HL-60/S4 treated with phorbol 12-myristate 13-acetate at 8.2 ng/mL for 4 days and 3 days (cell line): ENCODE measurements around the gene CERK.

Source experiments
- in situ Hi-C: fragments of 300-500 bp; cut with MboI; formaldehyde crosslinking; loops from 2 replicates; pipeline ENCODE4 v1.15.0; 2022; ENCODE audit warnings: low sequenced_read_pairs

The CERK gene

GRCh38 chr22:46732513-46732912, 5.5 kb downstream of the CERK start:
- in situ Hi-C loops, result no loop called here

DNA sequence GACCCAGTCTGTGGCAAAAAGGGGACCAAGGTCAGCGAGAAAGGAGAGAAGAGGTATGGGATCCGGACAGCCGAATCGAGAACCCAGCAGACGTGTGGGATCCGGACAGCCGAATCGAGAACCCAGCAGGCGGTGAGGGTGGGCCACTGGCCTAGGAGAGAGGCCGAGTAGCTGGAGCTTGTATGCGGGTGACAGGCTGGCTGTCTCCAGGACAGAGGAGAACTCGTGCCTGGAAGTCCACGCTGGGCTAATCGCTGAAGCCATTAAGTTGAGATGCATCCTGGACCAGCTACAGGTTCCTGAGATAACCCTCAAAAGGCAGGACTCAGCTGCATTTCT, 6.0 kb downstream of the CERK start:
- in situ Hi-C loops, result no loop called here

DNA sequence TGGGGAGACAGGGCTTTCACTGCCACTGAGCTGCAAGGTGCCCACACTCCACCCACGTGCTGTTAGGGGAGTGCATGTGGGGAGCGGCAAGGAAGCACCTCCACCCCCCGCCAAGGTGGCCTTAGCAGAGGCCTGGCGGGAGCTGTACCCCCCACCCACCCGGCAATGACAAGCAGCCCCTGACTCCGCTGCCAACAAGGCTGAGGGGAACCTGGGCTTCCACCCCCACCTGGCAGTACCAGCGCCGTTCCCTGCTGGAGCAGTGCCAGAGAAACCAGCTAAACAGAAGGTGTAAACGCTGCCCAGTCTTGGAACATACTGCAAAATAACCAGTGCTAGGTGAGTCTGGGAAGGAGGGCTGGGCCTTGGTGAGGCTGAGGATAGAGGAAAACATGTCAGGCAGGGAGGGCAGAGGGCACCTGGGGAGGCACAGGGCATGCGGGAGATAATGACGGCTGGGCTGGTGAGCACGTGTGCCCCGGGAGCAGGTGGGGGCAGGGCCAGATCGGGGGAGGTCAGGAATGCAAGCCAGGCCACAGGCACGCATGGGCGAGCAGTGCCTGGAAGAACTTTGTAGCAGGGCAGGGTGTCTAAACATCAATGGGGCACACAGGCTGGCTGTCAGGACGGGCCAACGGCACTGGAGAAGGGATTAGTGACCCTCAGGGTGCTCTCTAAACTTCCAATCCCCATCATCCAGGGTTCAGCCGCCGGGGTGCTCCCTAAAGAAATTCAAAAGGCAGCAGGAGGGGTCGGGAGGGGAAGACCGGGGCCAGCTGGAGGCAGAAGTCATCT, 6.6 kb downstream of the CERK start:
- in situ Hi-C loops, result no loop called here

GRCh38 chr22:46730568-46731245, 7.3 kb downstream of the CERK start:
- in situ Hi-C loops, result no loop called here

GRCh38 chr22:46728470-46728869, 9.6 kb downstream of the CERK start:
- in situ Hi-C loops, result no loop called here

- in situ Hi-C loops, result no loop called here
Measured at GRCh38 chr22:46727813-46728364, 10.2 kb downstream of the CERK start.

GRCh38 chr22:46726986-46727317, 11.1 kb downstream of the CERK start:
- in situ Hi-C loops, result no loop called here

- in situ Hi-C loops, result no loop called here
Measured at GRCh38 chr22:46726066-46726985, 11.7 kb downstream of the CERK start.

- in situ Hi-C loops, result no loop called here
Measured at GRCh38 chr22:46725096-46725495, 13.0 kb downstream of the CERK start.

DNA sequence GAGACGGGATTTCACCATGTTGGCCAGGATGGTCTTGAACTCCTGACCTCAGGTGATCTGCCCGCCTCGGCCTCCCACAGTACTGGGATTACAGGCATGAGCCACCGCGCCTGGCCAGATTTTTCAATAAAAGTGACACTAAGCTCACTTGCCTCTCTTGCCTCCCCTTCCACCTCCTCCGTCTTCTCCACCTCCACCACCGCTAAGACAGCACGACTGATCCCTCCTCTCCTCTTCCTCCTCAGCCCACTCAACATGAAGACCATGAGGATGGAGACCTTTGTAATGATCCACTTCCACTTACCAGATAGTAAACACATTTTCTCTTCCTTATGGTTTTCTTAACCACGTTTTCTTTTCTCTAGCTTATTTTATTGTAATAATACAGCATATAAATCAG, 14.2 kb downstream of the CERK start:
- in situ Hi-C loops, result no loop called here

DNA sequence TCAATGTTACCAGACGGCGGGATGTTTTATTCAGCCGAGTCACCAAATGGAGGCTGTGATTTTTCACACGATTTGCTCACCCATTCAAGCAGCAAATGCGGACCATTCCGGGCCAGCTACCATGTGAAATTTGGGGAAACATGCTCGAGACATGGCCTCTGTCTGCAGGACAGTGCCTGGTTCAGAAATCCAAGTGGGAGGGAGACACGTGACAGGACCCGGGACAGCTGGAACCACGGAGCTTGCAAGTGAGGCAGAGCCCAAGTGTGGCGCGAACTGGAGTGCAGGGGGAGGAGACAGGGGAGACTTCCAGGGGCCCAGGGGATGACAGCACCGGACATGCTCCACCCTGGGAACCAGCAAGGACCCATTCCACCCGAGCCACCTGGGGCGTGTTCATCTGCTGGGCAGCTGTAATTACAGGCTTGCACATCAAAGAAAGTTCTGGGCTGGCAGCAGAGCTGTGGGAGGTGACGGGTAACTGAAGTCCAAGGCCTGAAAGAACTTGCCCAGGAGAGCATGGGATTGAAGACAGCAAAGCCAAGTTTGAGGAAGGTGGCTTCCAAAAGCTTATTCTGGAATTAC, 16.5 kb downstream of the CERK start:
- in situ Hi-C loops, result no loop called here

- in situ Hi-C loops, result no loop called here
Measured at GRCh38 chr22:46719921-46720320, 18.1 kb downstream of the CERK start.

GRCh38 chr22:46714550-46714949, 23.5 kb downstream of the CERK start:
- in situ Hi-C loops, result no loop called here

GRCh38 chr22:46712288-46712687, 25.8 kb downstream of the CERK start:
- in situ Hi-C loops, result no loop called here

GRCh38 chr22:46710806-46711205, 27.2 kb downstream of the CERK start:
- in situ Hi-C loops, result no loop called here

GRCh38 chr22:46708766-46709330, 29.2 kb downstream of the CERK start:
- in situ Hi-C loops, result no loop called here

- in situ Hi-C loops, result no loop called here
Measured at GRCh38 chr22:46707827-46708570, 30.1 kb downstream of the CERK start.

- in situ Hi-C loops, result no loop called here
Measured at GRCh38 chr22:46707305-46707704, 30.7 kb downstream of the CERK start.

GRCh38 chr22:46706060-46706459, 32.0 kb downstream of the CERK start:
- in situ Hi-C loops, result no loop called here

DNA sequence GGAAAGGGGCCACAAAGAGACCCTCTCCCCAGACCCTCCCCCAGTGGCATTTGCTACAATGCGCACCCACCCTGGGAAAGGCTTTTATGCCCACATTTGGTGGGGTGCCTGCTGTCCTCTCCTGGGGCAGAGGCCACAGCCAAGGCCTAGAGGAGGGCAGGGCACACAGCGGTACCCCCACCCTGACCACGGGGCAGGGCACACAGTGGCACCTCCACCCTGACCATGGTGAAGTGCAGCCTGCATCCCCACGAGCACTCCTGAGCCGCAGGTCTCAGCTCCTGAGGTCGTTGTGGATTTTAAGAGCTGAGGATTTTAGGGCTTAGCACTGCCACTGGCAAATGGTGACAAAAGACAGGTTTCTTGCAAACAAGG, 34.1 kb downstream of the CERK start:
- in situ Hi-C loops, result no loop called here
